Daoy (cell line): ENCODE results near the gene DPF1. TPM values are rescaled to one million over a fixed set of nuclear protein-coding genes. Genes with fewer than 3 reads are reported as not detected.

ENCODE experiments used
- DNase-seq: peaks from one replicate; pipeline ENCODE4 v3.0.0-alpha.2; 2015; ENCODE audit warnings: low read depth
- total RNA-seq: library from RNA; depleted of rRNA; stranded (reverse); fragments of >200 nt; shearing (Covaris generic); gene quantifications from 2 replicates; pipeline ENCODE4 v1.2.3, GENCODE V29; 2014; rRNA removed

DPF1 gene
- total RNA-seq, 1 experiment from 2014 or later, result 5.3 TPM

DNA sequence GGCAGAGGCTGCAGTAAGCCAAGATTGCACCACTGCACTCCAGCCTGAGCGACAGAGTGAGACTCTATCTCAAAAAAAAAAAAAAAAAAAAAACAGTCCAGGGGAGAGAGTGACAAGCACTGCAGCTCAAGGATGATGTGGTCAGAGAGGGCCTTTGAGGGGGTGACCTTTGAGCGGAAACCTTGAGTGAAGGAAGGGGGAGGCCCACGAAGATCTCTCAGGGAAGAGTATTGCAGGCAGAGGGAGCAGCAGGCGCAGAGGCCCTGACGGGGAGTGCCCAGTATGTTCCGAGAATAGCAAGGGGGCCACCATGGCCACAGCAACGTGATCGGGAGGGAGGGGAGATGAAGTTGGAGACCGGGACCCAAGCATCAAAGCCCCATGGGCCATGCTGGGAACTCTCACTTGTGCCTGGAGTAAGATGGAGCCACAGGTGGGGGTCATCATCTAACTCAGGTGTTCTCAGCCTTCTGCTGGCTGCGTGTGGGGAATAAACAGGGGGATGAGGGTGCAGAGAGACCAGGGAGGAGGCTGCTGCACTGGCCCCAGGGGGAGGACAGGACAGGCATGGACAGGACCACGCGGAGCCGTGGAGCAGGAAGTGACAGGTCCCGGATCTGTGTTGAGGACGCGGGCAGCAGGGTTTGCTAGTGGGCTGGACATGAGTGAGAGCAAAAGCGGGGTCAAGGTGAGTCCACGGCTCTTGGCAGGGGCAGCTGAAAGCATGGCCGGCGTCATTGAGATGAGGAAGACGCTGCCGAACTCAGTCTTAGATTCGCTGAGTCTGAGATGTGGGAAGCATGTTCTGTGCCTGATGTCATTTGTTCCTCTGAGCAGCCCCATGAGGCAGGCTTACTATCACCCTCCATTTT lies 60.4 kb downstream of the DPF1 start:
- DNase-seq, result no peak

DNA sequence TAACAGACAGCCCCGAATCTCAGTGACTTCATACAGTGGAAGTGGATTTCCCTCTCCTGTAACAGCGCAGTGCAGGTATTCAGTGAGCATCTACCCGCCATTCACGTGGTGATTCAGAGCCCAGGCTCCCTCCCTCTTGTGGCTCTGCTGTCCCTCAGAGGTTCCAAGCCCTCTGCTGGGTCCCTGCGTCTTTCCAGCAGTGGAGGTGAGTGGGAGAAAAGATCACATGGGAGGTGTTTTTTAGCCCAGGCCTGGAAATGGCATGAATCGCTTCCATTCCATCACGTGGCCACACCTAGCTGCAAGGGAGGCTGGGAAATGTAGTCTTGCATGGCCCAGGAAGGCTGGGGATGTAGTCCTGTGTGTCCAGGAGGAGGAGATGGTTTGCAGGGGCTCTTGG lies 61.4 kb downstream of the DPF1 start:
- DNase-seq, result no peak

DNA sequence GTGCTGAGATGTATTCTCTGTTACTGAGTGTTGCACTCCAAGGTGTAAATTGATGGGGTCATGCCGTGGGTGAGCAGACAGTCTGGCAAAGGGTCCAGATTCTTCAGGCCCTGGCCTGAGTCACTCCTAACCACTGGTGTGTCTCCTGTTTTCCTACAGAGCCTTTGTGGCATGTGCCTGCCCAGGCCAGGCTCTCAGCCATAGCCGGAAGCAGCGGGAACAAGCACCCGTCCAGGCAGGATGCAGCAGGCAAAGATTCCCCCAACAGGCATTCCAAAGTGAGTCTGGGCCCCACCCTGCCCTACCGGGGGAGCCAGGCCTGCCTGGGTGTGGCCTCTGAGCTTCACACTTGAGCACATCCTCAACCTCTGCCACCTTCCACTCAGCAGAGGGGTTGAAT lies 61.9 kb downstream of the DPF1 start:
- no peak for DNase-seq

Other genes starting within 250 kb of the DPF1 start
- gene PPP1R14A, start 32.2 kb upstream of the DPF1 start, total RNA-seq, result 6.1 TPM in 1 of 2 replicates, not detected in the other
- 3.3 and 5.5 TPM in 2 replicates for gene SPINT2, start 40.4 kb upstream of the DPF1 start, total RNA-seq
- 2.7 TPM in 1 of 2 replicates, not detected in the other for gene C19orf33, start 80.0 kb upstream of the DPF1 start, total RNA-seq
- gene YIF1B, start 91.7 kb upstream of the DPF1 start, total RNA-seq, result 97.5 and 99.7 TPM in 2 replicates
- 5.2 and 5.9 TPM in 2 replicates for gene KCNK6, start 95.6 kb upstream of the DPF1 start, total RNA-seq
- gene CATSPERG, start 111.6 kb upstream of the DPF1 start, total RNA-seq, result 0.23 and 0.45 TPM in 2 replicates
- 273 and 343 TPM in 2 replicates for gene PSMD8, start 150.3 kb upstream of the DPF1 start, total RNA-seq
- not detected in 2 replicates for gene GGN, start 163.8 kb upstream of the DPF1 start, total RNA-seq
- 0.06 and 0.91 TPM in 2 replicates for gene SPRED3, start 164.5 kb upstream of the DPF1 start, total RNA-seq
- 19.0 and 21.9 TPM in 2 replicates for gene FAM98C, start 178.9 kb upstream of the DPF1 start, total RNA-seq
- not detected in 2 replicates for gene RASGRP4, start 202.0 kb upstream of the DPF1 start, total RNA-seq
- 0.03 and 0.11 TPM in 2 replicates for gene RYR1, start 209.5 kb upstream of the DPF1 start, total RNA-seq